Activated CD8-positive, alpha-beta memory T cell treated with anti-CD3 and anti-CD28 coated beads, Interleukin-2, amount 50 U/mL, for 24 hours (primary cell): Measurements from ENCODE around the gene FOLR3.
"Not testable (repeated sequence)": the region's sequence is repeated elsewhere in the genome, so short reads cannot be mapped to it uniquely, and the experiment has no call there.

ENCODE experiments used
- DNase-seq: peaks from one replicate; pipeline ENCODE4 v3.0.0-alpha.2; 2020; ENCODE audit errors: extremely low read depth

The FOLR3 gene

DNA sequence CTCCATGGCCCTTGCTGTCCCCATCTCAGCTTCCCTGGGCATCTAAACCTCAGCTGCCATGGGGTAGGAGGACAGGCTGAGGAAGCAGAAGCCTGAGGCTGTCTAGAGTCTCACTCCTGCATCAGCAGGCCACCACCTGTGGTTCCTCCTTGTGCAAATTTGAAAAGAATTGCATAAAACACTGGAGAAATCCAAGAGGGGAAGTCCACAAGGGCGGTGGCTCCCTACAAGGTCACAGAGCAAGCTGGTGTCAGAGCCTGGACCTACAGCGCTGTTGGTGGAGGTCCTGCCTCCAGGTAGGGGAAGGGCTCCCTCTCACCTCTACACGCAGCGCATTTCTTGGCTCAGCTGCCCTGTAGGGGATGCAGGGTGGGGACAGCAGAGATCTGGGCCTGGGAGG lies at the start of gene FOLR3:
FOLR3 (plus strand) TSS at position 253 of the 400 bp plus-strand sequence. CDS start 228 bp downstream, outside the sequence.
- DNase-seq: not testable (repeated sequence)

GRCh38 chr11:72088076-72088808 lies 47.3 kb upstream of the FOLR3 start:
- no peak for DNase-seq

DNA sequence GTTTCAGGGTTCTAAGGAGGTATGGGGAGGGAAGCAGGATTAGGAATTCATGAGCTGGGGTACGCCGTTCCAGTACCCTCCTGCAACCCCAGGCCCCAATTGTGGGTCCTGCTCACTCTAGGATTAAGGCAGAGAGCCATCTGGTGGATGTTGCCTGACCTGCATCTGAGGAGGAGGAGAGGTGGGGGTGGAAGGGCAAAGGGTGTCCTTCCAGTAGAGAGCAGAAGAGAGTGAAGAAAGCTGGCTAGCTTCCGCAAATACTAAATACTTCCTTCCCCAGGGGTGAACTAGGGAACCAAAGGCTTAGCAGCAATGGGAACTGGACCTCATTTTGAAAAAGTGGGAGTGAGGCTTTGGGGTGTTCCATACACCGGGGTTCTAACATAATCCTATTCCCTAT lies 44.2 kb upstream of the FOLR3 start:
- DNase-seq: peak; percentile 26

GRCh38 chr11:72098741-72099140 lies 36.8 kb upstream of the FOLR3 start:
- no peak for DNase-seq

DNA sequence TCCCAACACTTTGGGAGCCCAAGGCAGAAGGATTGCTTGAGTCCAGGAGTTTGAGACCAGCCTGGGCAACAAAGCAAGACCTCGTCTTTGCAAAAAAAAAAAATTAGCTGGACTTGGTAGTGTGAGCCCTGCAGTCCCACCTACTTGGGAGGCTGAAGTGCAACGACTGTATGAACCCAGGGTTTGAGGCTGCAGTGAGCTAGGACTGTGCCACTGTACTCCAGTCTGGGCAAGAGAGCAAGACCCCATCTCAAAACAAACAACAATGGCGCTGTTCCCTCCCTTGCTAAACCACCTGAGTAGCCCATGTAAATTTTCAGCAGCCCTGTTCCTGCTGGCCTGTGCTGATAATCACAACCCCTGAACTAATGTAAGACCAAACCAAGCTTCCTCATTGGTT lies 35.5 kb upstream of the FOLR3 start:
- DNase-seq: no peak

- DNase-seq: no peak
These were observed 35.1 kb upstream of the FOLR3 start for GRCh38 chr11:72100462-72100861.

DNA sequence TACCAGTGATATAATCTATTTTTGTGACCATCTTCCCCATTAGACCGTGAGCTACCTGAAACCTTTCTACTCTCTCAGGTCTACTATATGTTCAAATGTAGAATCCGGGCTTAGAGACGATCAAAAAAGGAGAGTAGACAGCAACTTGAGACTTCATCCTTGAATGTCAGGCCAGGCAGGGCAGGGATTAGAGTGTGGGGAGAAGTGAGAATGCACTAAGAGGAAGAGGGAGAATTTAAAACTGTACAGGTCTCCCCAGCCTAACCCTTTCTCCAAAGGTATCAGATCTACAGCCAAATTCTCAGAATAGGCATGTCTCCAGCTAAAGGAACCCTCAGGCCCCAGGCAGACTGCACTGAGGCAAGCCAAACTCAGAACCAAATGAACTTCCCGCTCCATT lies 33.4 kb upstream of the FOLR3 start:
- no peak for DNase-seq

DNA sequence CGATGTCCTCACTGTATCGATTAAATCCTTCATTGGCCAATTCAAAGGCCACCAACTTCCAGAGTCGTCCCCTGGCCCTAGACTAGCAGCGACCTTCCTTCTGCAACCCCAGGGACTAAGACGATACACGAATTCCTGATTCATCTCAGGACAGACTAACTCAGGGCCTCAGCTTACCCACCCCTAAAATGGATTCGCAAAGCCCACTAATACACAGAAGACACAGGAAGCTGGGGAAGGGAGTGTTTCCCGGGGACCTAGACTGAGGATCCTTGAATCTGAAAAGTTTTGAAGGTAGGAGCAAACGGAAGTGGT lies 32.9 kb upstream of the FOLR3 start:
- no peak for DNase-seq

DNA sequence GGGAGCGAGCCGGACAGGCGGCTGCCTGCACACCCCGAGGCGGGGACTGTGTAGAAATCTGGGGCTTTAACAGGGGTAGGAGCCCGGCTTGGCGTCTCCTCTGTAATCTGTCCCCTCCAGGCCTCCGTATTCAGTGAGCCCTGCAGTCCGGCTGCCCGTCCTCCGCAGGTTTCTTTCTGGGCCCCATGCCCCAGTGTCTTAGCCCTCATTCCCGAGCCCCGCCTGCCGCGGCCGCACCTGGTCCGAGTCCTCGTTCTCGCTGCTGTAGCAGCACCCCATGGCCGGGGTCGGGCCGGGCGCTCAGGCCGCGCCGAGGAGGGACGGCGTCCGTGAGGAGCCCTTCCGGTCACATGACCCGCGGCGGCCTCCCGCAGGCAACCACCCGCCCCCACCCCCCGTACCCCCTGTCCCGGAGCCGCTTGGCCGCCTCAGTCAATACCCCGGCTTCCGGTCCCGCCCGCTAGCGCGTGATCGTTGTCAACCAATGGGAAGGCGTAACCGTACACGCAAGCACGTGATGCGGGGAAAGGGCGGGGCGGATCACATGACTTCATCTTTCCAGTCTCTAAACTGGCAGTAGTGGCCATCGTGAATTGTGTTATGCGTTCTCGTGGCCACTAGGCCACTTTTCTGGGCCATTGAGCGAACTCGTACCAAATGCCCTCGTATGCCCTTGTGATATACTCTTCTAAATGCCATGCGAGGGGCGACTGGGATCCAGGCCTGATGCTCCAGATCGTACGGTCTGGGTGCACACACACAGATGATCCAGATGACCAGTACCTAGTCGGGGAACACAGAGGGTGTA lies 32.4 kb upstream of the FOLR3 start, which contains the start of gene LAMTOR1:
LAMTOR1 (minus strand) TSS at position 352 of the 808 bp plus-strand sequence; CDS start at position 279, 73 bp downstream.
- DNase-seq: peak; percentile 99

DNA sequence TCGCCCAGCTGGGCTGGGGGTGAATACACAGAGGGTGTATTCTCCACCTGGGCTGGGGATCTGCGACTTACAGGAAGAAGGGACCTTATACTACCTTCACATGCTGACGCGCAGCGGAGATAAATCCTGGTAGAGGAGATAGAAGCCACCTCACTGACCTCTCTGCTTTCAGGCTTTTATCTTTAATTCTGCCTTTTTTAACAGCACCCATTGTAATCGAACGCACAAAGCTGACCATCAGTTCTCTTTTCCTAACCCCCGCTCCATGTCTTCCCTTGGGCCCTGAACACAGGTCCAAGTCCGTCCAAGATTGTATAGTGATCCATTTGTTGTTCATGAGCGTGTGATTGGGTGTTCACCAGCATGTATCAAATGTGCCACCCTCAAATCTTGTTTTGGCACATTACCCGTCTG lies 31.8 kb upstream of the FOLR3 start:
- no peak for DNase-seq

- no peak for DNase-seq
These were observed 29.6 kb upstream of the FOLR3 start, which contains the start of gene TOMT for GRCh38 chr11:72105888-72106287. Gene TOMT (plus strand): TSS chr11:72105924. CDS start chr11:72105952, 28 bp downstream.

GRCh38 chr11:72111300-72112142 lies 24.0 kb upstream of the FOLR3 start:
- no peak for DNase-seq

GRCh38 chr11:72112143-72112977 lies 23.2 kb upstream of the FOLR3 start, which contains the start of gene ANAPC15:
Gene ANAPC15 (minus strand): TSS chr11:72112695. CDS start chr11:72111276, 1,419 bp downstream.
- peak; percentile 100 for DNase-seq

DNA sequence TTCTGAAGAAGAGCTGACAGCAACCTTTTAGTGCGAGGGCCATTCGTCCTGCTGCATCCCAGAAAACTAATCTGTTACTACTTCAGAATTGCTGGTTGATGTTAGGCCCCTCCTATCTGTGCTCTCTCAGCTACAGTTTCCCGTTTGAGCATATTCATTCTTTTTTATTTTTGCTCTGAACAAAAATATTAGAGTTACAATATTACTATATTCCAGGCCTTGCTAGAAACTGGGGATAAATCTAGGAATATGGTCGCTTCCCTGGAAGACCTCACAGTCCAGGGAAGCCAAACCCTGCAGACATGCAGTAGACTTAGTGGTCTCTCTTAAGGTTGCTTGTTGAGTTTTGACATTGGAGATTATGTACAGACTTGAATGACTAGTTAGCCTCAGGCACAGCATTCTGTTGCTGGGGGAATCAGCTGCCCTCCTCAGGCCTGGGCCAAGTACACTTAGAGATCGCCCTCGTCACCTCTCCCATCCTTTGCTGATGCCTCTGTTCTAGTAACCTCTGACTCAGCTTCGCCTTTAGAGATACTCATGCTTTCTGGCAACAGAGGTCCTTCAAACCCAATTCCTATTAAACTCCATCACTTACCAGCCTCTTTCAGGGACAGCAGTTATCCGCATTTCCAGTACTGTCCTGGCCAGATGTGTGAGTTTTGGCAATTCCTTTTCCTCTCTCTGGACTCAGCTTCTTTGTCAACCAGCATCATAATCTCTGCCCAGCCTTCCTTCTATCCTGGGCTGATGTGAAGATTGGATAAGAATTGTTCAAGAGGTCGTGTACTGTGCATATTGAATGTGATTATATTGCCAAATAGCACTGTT lies 22.3 kb upstream of the FOLR3 start:
- DNase-seq: no peak

GRCh38 chr11:72114570-72114969 lies 21.0 kb upstream of the FOLR3 start:
- DNase-seq: no peak

- no peak for DNase-seq
These were observed 19.3 kb upstream of the FOLR3 start for GRCh38 chr11:72116019-72116755.

DNA sequence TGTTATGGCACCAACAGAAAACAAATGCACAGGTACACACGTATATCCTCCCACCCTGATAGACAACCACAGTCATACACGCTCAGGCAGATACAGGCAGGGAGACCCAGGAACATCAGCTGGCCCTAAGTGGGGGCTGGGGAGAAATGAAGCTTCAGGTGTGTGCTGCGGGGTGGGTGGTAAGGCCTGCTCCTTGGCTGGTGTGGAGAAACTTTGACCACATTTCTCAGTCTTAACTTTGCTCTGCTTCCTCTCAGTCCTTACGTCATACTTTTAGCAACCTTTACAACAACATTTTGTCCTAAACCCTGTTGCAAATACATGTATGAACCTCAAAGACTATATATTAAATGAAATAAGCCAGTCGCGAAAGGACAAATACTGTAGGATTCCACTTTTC lies 16.3 kb upstream of the FOLR3 start:
- DNase-seq: no peak

- DNase-seq: no peak
These were observed 14.6 kb upstream of the FOLR3 start for GRCh38 chr11:72120930-72121329.

GRCh38 chr11:72122607-72123006 lies 12.9 kb upstream of the FOLR3 start:
- no peak for DNase-seq
